Mammary epithelial cell (primary cell): ENCODE results near the gene CRELD2.
"Not testable (repeated sequence)": the region's sequence is repeated elsewhere in the genome, so short reads cannot be mapped to it uniquely, and the experiment has no call there.

Experiments
- CTCF ChIP-seq, 2 donors: IDR thresholded peaks in 1 of 2; conservative IDR thresholded peaks in 1 of 2; 2 replicates each; pipeline ENCODE4 v1.5.1; 2011 to 2012; ENCODE audit warnings: inconsistent platforms in 2 of 2, low read length in 2 of 2, mild to moderate bottlenecking in 2 of 2, control low read depth in 1 of 2, low read depth in 1 of 2; ENCODE audit not compliant: insufficient read depth in 1 of 2; ENCODE audit errors: extremely low read depth in 1 of 2
- EZH2 ChIP-seq: IDR thresholded peaks from 2 replicates; pipeline ENCODE4 v1.6.1; 2012; ENCODE audit warnings: low read length, inconsistent platforms, borderline replicate concordance

DNA sequence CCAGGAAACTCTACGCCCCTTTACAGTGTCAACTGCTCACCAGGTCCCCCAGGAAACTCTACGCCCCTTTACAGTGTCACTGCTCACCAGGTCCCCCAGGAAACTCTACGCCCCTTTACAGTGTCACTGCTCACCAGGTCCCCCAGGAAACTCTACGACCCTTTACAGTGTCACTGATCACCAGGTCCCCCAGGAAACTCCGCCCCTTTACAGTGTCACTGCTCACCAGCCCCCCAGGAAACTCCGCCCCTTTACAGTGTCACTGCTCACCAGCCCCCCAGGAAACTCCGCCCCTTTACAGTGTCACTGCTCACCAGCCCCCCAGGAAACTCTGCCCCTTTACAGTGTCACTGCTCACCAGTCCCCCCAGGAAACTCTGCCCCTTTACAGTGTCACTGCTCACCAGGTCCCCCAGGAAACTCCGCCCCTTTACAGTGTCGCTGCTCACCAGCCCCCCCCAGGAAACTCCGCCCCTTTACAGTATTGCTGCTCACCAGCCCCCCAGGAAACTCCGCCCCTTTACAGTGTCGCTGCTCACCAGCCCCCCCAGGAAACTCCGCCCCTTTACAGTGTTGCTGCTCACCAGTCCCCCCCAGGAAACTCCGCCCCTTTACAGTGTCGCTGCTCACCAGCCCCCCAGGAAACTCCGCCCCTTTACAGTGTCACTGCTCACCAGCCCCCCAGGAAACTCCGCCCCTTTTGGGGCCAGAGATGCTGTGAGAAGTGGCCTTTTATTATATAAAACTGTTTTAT, 26.8 kb downstream of the CRELD2 start:
- not testable (repeated sequence) for TF ChIP-seq EZH2; CTCF (conservative IDR thresholded peaks at IDR 0.05 in 1 of 2, IDR thresholded peaks at IDR 0.05 in 1 of 2; ENCODE audit: extremely low read depth in 1 of 2, insufficient read depth in 1 of 2, low read depth in 1 of 2, low read length in 2 of 2)
